DOHH2 (cell line): Measurements from ENCODE around the gene ITPK1.

Experiments
- EZH2phosphoT487 ChIP-seq: fragments of 200-600 bp; sonication (generic); IDR thresholded peaks from 2 replicates; pipeline ENCODE4 v1.6.1; 2017; ENCODE audit warnings: borderline replicate concordance, mild to moderate bottlenecking, antibody characterized with exemption, low read length, moderate library complexity, mixed read lengths
- TF ChIP-seq, protein P1 (sequence below): fragments of 200-600 bp; sonication (generic); IDR thresholded peaks from one replicate; pipeline ENCODE4 v1.5.1; 2014; ENCODE audit warnings: antibody characterized with exemption, mild to moderate bottlenecking, low read depth, low read length; ENCODE audit not compliant: poor library complexity, severe bottlenecking

DNA sequence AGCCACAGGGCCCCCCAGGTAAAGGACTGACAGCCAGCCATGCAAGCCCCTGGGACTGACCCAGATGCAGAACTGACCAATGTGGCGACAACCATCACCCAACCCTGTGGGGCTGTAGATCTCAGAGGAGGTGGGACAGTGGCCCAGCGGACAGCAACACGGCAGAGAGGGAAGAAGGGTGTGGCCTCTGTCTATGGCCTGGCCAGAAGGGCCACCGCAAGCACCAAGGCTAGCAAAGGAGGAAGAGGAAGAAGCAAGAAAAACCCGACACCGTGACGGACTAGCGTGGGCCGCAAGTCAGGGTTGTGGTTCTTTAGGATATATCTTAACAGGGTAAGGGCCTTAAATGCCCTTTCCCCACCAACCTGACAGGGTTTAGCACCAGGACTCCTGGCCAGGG lies 71.2 kb downstream of the ITPK1 start:
- TF ChIP-seq, protein P1, sequence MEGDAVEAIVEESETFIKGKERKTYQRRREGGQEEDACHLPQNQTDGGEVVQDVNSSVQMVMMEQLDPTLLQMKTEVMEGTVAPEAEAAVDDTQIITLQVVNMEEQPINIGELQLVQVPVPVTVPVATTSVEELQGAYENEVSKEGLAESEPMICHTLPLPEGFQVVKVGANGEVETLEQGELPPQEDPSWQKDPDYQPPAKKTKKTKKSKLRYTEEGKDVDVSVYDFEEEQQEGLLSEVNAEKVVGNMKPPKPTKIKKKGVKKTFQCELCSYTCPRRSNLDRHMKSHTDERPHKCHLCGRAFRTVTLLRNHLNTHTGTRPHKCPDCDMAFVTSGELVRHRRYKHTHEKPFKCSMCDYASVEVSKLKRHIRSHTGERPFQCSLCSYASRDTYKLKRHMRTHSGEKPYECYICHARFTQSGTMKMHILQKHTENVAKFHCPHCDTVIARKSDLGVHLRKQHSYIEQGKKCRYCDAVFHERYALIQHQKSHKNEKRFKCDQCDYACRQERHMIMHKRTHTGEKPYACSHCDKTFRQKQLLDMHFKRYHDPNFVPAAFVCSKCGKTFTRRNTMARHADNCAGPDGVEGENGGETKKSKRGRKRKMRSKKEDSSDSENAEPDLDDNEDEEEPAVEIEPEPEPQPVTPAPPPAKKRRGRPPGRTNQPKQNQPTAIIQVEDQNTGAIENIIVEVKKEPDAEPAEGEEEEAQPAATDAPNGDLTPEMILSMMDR, result no peak
- no peak for TF ChIP-seq EZH2phosphoT487
